Adrenal gland (tissue), 12 donors: Measurements from ENCODE around the gene CDK17. TPM values are rescaled to one million over a fixed set of nuclear protein-coding genes. Genes with fewer than 3 reads are reported as not detected.

Source experiments
- DNase-seq, 7 donors: peaks; one replicate each; pipeline ENCODE4 v3.0.0-alpha.2; 2019 to 2020
- H3K27ac ChIP-seq, 5 donors: fragments of 200-600 bp; sonication (generic) in 4 of 5; 1 replicate in 3 of 5; 2 replicates in 2 of 5; pipeline versions ENCODE4 v1.5.1 to v1.8.0; 2016 to 2020; ENCODE audit warnings: mild to moderate bottlenecking in 1 of 5
- H3K27me3 ChIP-seq: fragments of 200-600 bp; 2 replicates; pipeline ENCODE4 v1.8.0; 2021
- H3K36me3 ChIP-seq, 2 donors: fragments of 200-600 bp; replicated peaks in 1 of 2; 1 replicate in 1 of 2; 2 replicates in 1 of 2; pipeline versions ENCODE4 v1.5.1 to v1.8.0; 2018 to 2022
- H3K4me1 ChIP-seq, 2 donors: fragments of 200-600 bp; replicated peaks in 1 of 2; 1 replicate in 1 of 2; 2 replicates in 1 of 2; pipeline versions ENCODE4 v1.5.1 to v1.8.0; 2018 to 2021
- H3K4me3 ChIP-seq, 4 donors: fragments of 200-600 bp; sonication (generic) in 3 of 4; one replicate each; pipeline ENCODE4 v1.5.1; 2016 to 2018
- H3K9me3 ChIP-seq, 3 donors: fragments of 200-600 bp; sonication (generic) in 1 of 3; replicated peaks in 1 of 3; 1 replicate in 2 of 3; 2 replicates in 1 of 3; pipeline versions ENCODE4 v1.5.1 to v1.8.0; 2016 to 2021
- CTCF ChIP-seq, 6 experiments: fragments of 450-650 bp in 4 of 6; fragments of 200-600 bp in 2 of 6; sonication (generic) in 1 of 6; IDR thresholded peaks; 1 replicate in 5 of 6; 2 replicates in 1 of 6; pipeline versions ENCODE4 v1.5.1 to v1.8.0; 2016 to 2021; ENCODE audit warnings: antibody characterized with exemption in 6 of 6, mild to moderate bottlenecking in 2 of 6, moderate library complexity in 1 of 6
- POLR2A ChIP-seq, 2 donors: fragments of 450-650 bp; IDR thresholded peaks; one replicate each; pipeline ENCODE4 v1.6.1; 2017; ENCODE audit warnings: antibody characterized with exemption in 2 of 2, mild to moderate bottlenecking in 2 of 2, moderate library complexity in 1 of 2
- WGBS, 4 donors: extraction: QIAGEN DNeasy Blood & Tissue Kit in 2 of 4; methylation state at CpG; one replicate each; pipeline versions ENCODE4 v1.1.5 to v1.1.7; 2013 to 2017; 5-methylcytosine and 5-hydroxymethylcytosine counted together
- intact Hi-C, 2 donors: fragments of 100-400 bp; cut with DNase I; formaldehyde crosslinking; loops; one replicate each; pipeline versions ENCODE4 v1.14.1 to v1.15.0; 2022 to 2023
- polyA plus RNA-seq, 3 donors: library from polyadenylated mRNA; stranded (reverse); fragments of 200-250 nt in 2 of 3; fragments of 350-450 nt in 1 of 3; fragmentation: Illumina TruSeq in 1 of 3; extraction: RNeasy Lipid Tissue Mini Kit (QIAGEN cat#74804) in 1 of 3; gene quantifications; one replicate each; pipeline ENCODE4 v1.2.3, GENCODE V29; 2013 to 2014
- small RNA-seq, 2 donors: library from RNA; depleted of rRNA; stranded (forward); fragments of <200 nt; gene quantifications; one replicate each; pipeline ENCODE3, GENCODE V24; 2016
- total RNA-seq, 9 donors: library from RNA; depleted of rRNA in 4 of 9; stranded (reverse); fragments of >200 nt in 4 of 9; fragments of 120-200 nt in 1 of 9; fragmentation: NEBNext Ultra II Directional in 1 of 9; extraction: Animal tissue kit (Norgen Biotek cat#: 25700) in 1 of 9; gene quantifications; one replicate each; pipeline versions ENCODE4 v1.1.0 to v1.2.4, GENCODE V29; 2013 to 2023
- donor health status: healthy with polysubstance abuse.
- donor health status: Bipolar disorder and iron deficiency.
- donor health status: DM: yes; HTN: yes; CAD: no.
- donor health status: DM: no; HTN: no; CAD: no.
- donor health status: DM: no; HTN: no; CAD: no.
- donor health status: DM: yes; HTN: yes; CAD: no.

The CDK17 gene
- total and polyA plus RNA-seq, 12 donors = 8.0 to 52.6 (median 21.1) TPM

GRCh38 chr12:96233168-96233567 lies 167.1 kb downstream of the CDK17 start:
- no peak for DNase-seq
- H3K36me3 ChIP-seq = no peaks in the 10 kb centered on the region
- H3K4me3 ChIP-seq = no peak overlapping the region
- intact Hi-C loops = no loop called here
- WGBS, 4 donors = 68 to 83% (median 76%) methylated on average over 6 to 7 of the region's 7 CpGs
- no peaks in the 10 kb centered on the region for H3K9me3 ChIP-seq
- TF ChIP-seq POLR2A (IDR thresholded peaks at IDR 0.05) = no peak
- no peak for TF ChIP-seq CTCF (IDR thresholded peaks at IDR 0.05)
- peak overlapping the region in 2 of 5 donors; percentile 85 to 88 for H3K27ac ChIP-seq
- no peaks in the 10 kb centered on the region for H3K27me3 ChIP-seq
- H3K4me1 ChIP-seq = peaks cover 9 to 43% of the 10 kb centered on the region in 2 donors

- Histone ChIP-seq H3K4me1 (peaks cover 0 to 23% of the 10 kb centered on the region in 2 donors), H3K27ac (no peak overlapping the region), H3K9me3 (no peaks in the 10 kb centered on the region), H3K36me3 (no peaks in the 10 kb centered on the region), H3K27me3 (no peaks in the 10 kb centered on the region), H3K4me3 (no peak overlapping the region)
- DNase-seq = no peak
- WGBS, 4 donors = 85 to 95% (median 93%) methylated on average over 12 to 13 of the region's 13 CpGs
- TF ChIP-seq POLR2A (IDR thresholded peaks at IDR 0.05) (no peak), CTCF (IDR thresholded peaks at IDR 0.05) (no peak)
- intact Hi-C loops = no loop called here
Observed at GRCh38 chr12:96230646-96231045, 169.6 kb downstream of the CDK17 start.

GRCh38 chr12:96228566-96229248 lies 171.5 kb downstream of the CDK17 start:
- 84 to 92% (median 86%) methylated on average over 11 to 12 of the region's 12 CpGs for WGBS, 4 donors
- intact Hi-C loops = loop anchor here in 1 of 2 donors (5.0 kb wide), 1 partner anchor 289 kb away; no protein-coding TSS in a partner anchor
- Histone ChIP-seq H3K27ac (no peak overlapping the region), H3K4me1 (peaks cover 0 to 15% of the 10 kb centered on the region in 2 donors), H3K9me3 (no peaks in the 10 kb centered on the region), H3K36me3 (peaks cover 0 to 1% of the 10 kb centered on the region in 2 donors), H3K27me3 (no peaks in the 10 kb centered on the region), H3K4me3 (no peak overlapping the region)
- DNase-seq = no peak
- TF ChIP-seq CTCF (IDR thresholded peaks at IDR 0.05) = no peak
- no peak for TF ChIP-seq POLR2A (IDR thresholded peaks at IDR 0.05)

Small RNA genes lying within 50 kb of the gene (small RNA-seq; reads per million reads assigned to genes)
- gene RN7SKP11 (0 reads per million in 2 donors), gene RNU4-24P (0 reads per million in 2 donors)

Other genes starting within 250 kb of the CDK17 start
- 10 to 100 TPM in 8 of 9 donors, 1 to 10 TPM in 1; 6.8 to 33.6 (median 22.7) TPM for gene ELK3, start 206.1 kb downstream of the CDK17 start, total RNA-seq
- gene ELK3, start 206.1 kb downstream of the CDK17 start, polyA plus RNA-seq = 10 to 100 TPM in 1 of 3 donors, 1 to 10 TPM in 2; 6.6 to 16.0 (median 8.6) TPM
- gene CFAP54, start 89.1 kb upstream of the CDK17 start, total RNA-seq = under 1 TPM in 7 of 9 donors, not detected in 2; 0.13 to 1.00 (median 0.41) TPM
- under 1 TPM; 0.08 to 0.27 (median 0.13) TPM for gene CFAP54, start 89.1 kb upstream of the CDK17 start, polyA plus RNA-seq